ENCODE measurements around the gene SKOR1. TPM values are rescaled to one million over a fixed set of nuclear protein-coding genes. Genes with fewer than 3 reads are reported as not detected.

The SKOR1 gene
- total and polyA plus RNA-seq, 2 of the 13 experiments (the other 11 are each of a cell fraction or from before 2014, with no cell fraction given) = 0.09 to 0.11 TPM

DNA sequence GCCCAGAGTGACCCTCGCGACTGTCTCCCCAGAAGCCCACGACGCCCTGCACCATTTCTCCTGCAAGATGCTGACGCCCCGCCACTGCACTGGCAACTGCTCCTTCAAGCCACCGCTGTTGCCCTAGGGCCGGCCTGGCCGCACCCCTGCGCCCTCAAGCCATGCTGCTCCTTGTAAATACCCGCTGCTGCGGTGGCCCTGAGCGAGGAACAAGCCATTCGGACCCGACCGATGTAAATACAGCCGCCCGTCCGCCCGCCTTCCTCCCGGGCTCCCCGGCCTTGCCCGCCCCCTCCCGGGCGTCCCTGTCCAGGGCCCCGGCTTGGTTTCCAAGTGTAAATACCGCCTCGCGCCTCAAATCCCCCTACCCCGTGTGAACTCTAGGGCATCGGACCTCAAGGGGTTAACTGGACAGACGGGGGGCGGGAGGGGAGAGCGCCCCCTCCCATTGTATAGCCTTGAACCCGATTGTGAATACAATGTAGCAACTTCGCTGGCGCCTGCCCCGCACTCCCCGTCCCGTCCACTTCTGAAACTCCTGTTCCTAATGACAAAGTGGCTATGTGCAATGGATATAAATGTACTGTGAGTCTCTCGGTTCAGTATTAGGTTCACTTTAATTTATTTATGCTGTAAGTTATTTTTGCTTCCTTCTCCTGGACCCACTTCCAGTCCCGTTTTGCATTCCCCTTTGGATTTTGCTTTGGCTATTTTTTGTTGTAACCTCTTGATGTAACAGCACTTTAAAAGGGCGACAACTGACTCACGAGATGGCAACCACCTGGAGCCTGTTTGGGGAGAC is 8.6 kb downstream of the SKOR1 start (continued):
- TF ChIP-seq ZNF543 (CRISPR knock-in tag; IDR thresholded peaks at IDR 0.05) (no peak), ZSCAN31 (CRISPR knock-in tag; IDR thresholded peaks at IDR 0.05; ENCODE audit: low read depth) (no peak), NR2F1 (CRISPR knock-in tag; IDR thresholded peaks at IDR 0.05) (no peak), MEF2D (CRISPR knock-in tag; IDR thresholded peaks at IDR 0.05) (no peak), ZKSCAN5 (CRISPR knock-in tag; IDR thresholded peaks at IDR 0.05) (no peak), ZNF572 (CRISPR knock-in tag; IDR thresholded peaks at IDR 0.05) (peak; percentile 22; the same call in 1 of the 2 replicates), EZH2 (conservative IDR thresholded peaks at IDR 0.05; ENCODE audit: low read depth, low read length) (0 out of 2 replicates have a peak, but pooled peaks have one; percentile 25), HOXA3 (CRISPR knock-in tag; IDR thresholded peaks at IDR 0.05) (no peak), MYNN (CRISPR knock-in tag; IDR thresholded peaks at IDR 0.05; ENCODE audit: low read depth) (no peak), KLF16 (CRISPR knock-in tag; IDR thresholded peaks at IDR 0.05) (no peak), ZNF644 (CRISPR knock-in tag; IDR thresholded peaks at IDR 0.05; ENCODE audit: low read depth) (no peak), HDAC6 (IDR thresholded peaks at IDR 0.05; ENCODE audit: low read depth, low read length) (no peak), KDM2A (CRISPR knock-in tag; IDR thresholded peaks at IDR 0.05; ENCODE audit: borderline replicate concordance, low read depth) (peak; percentile 34; the same call in 1 of the 2 replicates), KMT2A (CRISPR knock-in tag; IDR thresholded peaks at IDR 0.05) (no peak), ZNF382 (CRISPR knock-in tag; IDR thresholded peaks at IDR 0.05; ENCODE audit: borderline replicate concordance) (no peak), ZNF761 (CRISPR knock-in tag; conservative IDR thresholded peaks at IDR 0.05) (no peak), BCL6 (CRISPR knock-in tag; IDR thresholded peaks at IDR 0.05) (peak; percentile 14; the same call in 1 of the 2 replicates), ZNF768 (CRISPR knock-in tag; IDR thresholded peaks at IDR 0.05) (no peak)
- TF ChIP-seq, protein P1, sequence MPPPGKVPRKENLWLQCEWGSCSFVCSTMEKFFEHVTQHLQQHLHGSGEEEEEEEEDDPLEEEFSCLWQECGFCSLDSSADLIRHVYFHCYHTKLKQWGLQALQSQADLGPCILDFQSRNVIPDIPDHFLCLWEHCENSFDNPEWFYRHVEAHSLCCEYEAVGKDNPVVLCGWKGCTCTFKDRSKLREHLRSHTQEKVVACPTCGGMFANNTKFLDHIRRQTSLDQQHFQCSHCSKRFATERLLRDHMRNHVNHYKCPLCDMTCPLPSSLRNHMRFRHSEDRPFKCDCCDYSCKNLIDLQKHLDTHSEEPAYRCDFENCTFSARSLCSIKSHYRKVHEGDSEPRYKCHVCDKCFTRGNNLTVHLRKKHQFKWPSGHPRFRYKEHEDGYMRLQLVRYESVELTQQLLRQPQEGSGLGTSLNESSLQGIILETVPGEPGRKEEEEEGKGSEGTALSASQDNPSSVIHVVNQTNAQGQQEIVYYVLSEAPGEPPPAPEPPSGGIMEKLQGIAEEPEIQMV (CRISPR knock-in tag; IDR thresholded peaks at IDR 0.05; ENCODE audit: low read depth) = no peak
- TF ChIP-seq, protein P2, sequence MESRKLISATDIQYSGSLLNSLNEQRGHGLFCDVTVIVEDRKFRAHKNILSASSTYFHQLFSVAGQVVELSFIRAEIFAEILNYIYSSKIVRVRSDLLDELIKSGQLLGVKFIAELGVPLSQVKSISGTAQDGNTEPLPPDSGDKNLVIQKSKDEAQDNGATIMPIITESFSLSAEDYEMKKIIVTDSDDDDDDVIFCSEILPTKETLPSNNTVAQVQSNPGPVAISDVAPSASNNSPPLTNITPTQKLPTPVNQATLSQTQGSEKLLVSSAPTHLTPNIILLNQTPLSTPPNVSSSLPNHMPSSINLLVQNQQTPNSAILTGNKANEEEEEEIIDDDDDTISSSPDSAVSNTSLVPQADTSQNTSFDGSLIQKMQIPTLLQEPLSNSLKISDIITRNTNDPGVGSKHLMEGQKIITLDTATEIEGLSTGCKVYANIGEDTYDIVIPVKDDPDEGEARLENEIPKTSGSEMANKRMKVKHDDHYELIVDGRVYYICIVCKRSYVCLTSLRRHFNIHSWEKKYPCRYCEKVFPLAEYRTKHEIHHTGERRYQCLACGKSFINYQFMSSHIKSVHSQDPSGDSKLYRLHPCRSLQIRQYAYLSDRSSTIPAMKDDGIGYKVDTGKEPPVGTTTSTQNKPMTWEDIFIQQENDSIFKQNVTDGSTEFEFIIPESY (CRISPR knock-in tag; IDR thresholded peaks at IDR 0.05) = no peak
- TF ChIP-seq, protein P3, sequence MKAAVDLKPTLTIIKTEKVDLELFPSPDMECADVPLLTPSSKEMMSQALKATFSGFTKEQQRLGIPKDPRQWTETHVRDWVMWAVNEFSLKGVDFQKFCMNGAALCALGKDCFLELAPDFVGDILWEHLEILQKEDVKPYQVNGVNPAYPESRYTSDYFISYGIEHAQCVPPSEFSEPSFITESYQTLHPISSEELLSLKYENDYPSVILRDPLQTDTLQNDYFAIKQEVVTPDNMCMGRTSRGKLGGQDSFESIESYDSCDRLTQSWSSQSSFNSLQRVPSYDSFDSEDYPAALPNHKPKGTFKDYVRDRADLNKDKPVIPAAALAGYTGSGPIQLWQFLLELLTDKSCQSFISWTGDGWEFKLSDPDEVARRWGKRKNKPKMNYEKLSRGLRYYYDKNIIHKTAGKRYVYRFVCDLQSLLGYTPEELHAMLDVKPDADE (CRISPR knock-in tag; IDR thresholded peaks at IDR 0.05) = no peak
- TF ChIP-seq, protein P4, sequence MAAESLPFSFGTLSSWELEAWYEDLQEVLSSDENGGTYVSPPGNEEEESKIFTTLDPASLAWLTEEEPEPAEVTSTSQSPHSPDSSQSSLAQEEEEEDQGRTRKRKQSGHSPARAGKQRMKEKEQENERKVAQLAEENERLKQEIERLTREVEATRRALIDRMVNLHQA (CRISPR knock-in tag; IDR thresholded peaks at IDR 0.05) = no peak
- TF ChIP-seq, protein P5, sequence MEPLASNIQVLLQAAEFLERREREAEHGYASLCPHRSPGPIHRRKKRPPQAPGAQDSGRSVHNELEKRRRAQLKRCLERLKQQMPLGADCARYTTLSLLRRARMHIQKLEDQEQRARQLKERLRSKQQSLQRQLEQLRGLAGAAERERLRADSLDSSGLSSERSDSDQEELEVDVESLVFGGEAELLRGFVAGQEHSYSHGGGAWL (CRISPR knock-in tag; IDR thresholded peaks at IDR 0.05) = no peak
- TF ChIP-seq, protein P6, sequence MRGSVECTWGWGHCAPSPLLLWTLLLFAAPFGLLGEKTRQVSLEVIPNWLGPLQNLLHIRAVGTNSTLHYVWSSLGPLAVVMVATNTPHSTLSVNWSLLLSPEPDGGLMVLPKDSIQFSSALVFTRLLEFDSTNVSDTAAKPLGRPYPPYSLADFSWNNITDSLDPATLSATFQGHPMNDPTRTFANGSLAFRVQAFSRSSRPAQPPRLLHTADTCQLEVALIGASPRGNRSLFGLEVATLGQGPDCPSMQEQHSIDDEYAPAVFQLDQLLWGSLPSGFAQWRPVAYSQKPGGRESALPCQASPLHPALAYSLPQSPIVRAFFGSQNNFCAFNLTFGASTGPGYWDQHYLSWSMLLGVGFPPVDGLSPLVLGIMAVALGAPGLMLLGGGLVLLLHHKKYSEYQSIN (CRISPR knock-in tag; IDR thresholded peaks at IDR 0.05; ENCODE audit: borderline replicate concordance) = no peak

All from HepG2 (cell line).